ENCODE data around the gene KRTCAP2.

DNA sequence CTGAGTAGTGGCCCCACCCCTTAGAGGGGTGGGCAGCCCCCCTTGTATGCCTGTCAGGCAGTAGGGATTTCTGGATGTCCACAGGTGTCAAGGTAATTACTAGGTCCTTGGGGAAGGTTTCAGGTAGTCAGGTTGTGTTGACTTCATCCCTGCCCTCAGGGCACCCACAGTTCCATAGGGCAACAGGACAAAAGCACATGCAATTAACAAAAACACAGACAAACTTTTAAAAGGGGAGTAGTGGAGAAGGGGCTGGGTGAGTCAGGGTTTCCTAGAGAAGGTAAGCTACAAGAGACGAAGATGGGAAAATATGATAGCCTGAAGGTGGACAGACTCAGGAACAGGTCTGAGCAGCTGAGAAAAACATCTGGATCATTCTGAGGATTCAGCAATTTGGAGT lies 14.1 kb downstream of the KRTCAP2 start:
- TF ChIP-seq, protein P1, sequence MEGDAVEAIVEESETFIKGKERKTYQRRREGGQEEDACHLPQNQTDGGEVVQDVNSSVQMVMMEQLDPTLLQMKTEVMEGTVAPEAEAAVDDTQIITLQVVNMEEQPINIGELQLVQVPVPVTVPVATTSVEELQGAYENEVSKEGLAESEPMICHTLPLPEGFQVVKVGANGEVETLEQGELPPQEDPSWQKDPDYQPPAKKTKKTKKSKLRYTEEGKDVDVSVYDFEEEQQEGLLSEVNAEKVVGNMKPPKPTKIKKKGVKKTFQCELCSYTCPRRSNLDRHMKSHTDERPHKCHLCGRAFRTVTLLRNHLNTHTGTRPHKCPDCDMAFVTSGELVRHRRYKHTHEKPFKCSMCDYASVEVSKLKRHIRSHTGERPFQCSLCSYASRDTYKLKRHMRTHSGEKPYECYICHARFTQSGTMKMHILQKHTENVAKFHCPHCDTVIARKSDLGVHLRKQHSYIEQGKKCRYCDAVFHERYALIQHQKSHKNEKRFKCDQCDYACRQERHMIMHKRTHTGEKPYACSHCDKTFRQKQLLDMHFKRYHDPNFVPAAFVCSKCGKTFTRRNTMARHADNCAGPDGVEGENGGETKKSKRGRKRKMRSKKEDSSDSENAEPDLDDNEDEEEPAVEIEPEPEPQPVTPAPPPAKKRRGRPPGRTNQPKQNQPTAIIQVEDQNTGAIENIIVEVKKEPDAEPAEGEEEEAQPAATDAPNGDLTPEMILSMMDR (IDR thresholded peaks at IDR 0.05) = no peak
- no peak for TF ChIP-seq POLR2A (IDR thresholded peaks at IDR 0.05; ENCODE audit: low read depth)
